Fibroblast of skin of scalp (primary cell): ENCODE measurements around the gene ZNF692.
A peak's percentile ranks its signal among the peaks of the same experiment; 100 is the strongest.

Source experiments
- DNase-seq: peaks from one replicate; pipeline ENCODE4 v3.0.0-alpha.2; 2013

Gene ZNF692

DNA sequence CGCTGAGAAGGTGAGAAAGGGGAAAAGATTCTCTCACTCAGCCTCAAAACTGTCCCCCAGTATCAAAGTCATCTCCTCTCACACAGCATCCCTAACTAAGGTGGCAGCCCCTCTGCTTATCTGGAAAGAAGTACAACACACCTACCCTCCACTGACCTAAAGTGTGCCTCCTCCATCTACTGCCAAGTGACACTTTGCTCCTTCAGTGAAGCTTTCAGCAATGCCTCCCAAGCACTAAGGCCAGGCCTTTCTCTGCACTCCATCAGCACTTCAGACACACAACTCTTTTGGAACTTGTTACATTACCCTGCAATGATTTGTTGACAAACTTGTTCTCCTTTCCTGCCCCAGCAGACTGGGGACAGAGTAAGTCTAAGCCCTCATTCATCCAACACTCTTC, 34.6 kb downstream of the ZNF692 start:
- no peak for DNase-seq

DNA sequence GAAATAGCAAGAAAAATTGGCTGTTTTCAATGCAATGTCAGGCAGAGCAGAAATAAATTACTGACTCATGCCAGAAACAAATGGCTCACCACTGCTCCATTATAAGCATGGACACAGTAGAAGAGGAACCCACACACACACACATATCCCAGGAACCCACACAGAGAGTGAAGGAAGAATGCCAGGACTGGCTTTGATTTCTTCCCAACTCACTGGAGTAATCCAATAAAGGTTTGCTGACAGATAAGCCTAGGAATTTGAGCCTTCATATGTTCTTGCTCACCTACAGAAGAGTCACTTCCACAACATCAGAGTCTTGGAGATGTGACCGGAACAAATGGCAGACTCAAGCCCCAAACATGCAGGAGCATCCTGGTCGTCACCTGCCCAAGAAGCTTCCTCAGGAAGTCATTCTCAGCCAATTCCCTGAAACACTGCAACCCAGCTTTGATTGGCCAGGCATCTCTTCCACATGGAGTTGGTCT, 35.3 kb downstream of the ZNF692 start:
- DNase-seq, result peak; percentile 60

DNA sequence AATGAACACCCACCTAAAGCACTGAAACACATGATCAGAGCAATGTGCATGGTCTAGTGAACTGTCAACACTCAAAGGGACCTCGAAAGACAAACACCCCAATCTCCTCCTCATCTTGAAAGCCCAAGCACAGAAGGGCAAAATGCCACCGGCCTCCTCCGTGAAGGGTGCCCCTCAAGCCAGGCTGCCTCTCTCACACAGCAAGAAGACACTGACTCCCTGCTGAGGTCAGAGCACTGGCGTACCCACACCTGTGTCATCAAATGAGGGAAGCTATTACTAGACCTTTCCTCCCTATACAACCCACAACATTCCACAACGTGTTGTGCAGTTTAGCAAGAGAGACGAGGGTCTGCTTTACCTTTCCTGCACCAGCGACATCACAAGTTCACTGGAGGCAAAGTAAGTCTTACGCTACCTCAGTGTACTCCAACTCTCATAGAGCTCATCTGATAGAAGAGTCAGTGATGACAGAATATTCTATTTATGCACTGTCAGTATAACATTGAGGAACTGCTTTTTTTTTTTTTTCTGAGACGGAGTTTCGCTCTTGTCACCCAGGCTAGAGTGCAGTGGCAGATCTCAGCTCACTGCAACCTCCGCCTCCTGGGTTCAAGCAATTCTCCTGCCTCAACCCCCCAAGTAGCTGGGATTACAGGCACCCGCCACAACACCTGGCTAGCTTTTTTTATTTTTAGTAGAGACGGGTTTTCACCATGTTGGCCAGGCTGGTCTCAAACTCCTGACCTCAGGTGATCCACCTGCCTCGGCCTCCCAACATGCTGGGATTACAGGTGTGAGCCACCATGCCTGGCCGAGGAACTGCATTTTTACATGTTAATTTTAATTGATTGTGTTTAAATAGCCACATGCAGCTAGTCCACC, 36.5 kb downstream of the ZNF692 start:
- no peak for DNase-seq

DNA sequence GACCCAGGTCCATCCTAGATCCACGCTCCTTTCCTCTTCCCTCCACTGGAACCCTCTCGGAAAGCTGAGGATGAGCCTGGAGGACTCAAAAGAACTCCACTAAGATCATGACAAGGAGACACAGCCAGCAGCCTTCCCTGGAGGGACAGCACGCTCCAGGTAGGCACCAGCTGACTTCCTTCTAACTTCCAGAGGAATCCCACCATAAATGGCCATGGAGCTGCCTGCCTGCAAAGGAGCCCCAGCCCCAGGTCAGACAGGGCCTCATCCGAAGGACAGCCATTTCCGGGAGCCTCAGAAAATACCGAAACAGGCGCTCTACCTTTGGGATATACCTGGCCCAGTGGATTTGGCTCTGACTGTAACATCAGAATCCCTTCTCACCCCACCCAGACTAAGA, 37.2 kb downstream of the ZNF692 start:
- DNase-seq, result no peak

DNA sequence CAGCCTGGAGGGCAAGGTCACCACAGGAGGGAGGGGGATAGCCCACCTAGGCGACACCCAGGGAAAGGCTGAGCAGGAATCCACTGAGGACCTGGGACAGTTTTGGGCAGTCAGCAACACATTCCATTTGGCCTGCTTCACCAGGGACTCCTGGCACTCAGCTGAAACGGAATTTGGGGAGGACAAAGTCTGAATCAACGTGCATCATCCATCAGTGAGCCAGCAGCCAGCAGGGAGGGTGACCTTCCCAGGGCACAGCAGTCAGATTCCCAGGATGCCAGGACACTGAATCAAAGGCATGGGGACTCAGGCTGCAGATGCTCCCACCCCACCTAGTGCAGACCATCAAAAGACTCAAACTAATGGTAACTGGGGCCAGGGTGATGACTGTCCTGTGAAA, 37.8 kb downstream of the ZNF692 start:
- peak; percentile 91 for DNase-seq

DNA sequence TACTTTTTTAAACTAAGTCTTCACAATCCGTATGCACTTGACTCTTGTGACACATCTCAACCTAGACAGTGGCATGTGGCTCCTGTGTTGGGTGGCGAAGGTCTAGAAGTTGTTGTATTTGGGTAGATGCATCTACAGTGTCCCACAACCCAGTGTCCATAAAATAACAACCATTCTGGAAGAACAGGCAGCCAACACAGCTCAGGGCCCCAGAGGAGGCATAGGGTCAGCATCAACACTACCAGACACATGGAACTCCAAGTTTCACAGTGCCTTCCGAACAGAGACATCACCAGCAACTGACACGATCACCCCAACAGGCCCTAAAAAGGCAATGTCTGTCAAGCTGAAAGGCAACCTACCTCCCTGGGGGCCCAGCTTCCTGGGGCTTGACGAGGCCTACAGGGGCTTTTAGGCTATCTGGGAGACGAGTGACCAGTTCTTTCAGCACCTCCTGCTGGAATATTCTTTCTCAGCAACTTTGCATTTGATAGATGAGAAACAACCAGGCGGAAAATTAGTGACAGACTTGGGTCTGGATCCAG, 38.8 kb downstream of the ZNF692 start:
- no peak for DNase-seq

DNA sequence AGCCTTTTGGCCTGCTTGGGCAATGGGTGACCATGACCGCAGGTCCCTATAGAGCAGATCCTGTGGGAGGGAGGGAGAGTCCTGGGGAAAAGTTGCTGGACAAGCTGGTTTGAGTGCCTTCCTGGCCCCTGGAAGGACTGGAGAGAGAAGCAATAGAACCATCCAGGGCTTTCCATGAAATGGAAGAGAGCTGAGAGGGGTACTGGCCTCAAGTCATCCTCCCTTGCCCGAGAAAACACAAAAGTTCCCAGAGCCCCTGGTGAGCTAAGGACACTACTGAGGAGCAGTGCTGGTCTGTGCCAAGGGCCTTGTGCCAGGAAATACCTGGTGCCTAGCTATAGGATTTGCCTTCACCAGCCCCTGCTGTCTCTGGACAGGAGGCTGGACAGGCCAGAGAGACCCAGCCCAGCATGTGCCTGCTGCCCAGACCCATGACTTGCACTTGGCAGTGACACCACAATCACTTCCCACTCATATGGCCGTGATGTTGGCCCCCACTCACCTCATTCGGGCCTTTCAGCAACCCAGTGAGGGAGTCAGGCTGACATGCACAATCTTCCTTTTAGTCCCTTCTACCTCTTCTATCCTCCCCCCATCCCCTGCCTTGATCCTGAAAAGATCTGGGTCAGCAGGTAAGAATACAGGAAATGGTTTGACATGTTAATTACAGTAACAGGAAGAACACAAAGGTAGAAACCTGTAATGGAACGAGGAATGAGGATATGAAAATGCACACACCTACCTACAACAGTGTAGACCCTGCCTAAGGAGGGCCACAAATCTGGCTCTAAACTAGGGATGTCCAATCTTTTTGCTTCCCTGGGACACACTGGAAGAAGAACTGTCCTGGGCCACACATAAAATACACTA, 40.1 kb downstream of the ZNF692 start:
- DNase-seq, result no peak

DNA sequence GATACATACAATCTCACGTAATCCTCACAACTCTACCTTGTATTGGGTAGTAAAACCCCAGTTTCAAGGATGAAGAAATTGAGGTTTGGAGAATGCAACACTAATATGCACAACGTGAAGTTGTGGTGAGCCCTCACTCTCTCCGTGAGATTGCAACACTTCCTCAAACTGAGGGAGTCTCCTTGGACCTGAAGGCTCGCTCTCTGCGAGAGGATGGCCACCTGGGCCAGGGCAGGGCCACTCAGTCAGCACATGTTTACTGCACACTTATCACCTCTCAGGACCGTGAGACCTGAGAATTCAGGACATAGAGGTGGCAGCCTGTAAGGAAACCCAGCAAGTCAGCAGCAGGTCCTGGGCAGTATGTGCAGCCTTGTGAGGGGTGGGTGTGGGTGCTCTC, 41.8 kb downstream of the ZNF692 start:
- no peak for DNase-seq

DNA sequence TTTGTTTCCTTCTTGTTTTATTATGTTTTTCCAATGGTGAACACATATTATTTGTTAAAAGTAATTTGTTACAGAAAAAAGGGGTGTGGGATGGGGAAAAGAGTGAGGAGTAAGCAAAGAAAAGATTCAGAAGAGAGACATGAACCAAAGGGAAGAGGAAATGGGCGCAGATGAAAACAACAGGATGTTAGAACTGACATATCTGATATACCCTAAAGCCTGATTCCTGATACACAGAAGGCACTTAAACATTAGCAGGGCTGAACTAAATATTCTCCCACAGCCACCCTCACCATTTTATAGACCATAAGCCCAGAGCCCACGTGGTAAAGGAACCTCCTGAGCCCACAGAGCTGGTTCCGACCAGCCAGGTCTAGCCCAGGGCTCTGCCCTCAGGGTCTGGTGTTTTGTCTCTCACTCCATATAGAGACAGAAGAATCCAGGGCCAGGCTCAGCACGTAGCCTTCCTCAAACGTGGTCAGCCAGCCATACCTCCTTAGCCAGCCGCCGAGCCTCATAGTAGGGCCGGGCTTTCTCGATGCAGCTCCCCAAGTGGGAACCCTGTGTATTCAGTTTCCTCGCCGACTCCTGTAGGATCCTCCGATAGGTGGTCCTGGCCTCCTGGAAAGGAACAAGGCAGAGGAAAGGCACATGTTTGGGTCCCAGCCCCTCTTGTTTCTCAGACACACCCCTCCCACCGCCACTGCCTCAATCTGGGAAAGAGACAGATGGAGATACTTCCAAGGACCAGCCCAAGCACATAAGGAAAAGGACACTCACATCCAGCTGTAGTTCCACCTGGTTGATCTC, 42.6 kb downstream of the ZNF692 start:
- DNase-seq, result no peak

DNA sequence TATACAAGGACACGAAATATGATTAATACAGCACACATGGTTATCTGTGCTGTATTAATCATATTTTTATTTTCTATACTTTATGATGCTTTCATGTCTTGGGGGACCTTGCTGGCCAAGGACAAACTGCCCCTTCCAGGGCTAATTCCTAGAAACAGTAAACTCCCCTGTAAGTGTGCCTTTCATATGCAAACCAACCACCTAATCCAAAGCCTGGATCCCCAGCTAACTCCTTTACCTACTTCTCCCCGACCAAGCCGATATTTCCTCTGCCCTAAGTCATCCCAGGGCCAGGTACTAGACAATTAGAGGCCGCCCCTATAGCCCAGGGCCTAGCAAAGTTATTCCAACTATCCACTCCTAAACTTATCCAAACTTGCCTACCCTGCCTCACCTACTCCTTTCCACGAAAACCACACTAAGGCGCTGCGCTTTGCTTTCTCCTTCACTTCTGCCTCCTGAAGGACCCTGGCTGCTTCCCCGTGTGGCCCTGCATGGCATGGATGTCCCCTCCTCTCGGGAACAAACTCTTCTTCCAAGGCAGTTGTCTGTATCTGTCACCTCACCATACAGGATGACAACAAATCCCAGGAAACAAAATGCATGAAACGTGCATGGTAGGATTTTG, 43.4 kb downstream of the ZNF692 start:
- DNase-seq, result no peak

DNA sequence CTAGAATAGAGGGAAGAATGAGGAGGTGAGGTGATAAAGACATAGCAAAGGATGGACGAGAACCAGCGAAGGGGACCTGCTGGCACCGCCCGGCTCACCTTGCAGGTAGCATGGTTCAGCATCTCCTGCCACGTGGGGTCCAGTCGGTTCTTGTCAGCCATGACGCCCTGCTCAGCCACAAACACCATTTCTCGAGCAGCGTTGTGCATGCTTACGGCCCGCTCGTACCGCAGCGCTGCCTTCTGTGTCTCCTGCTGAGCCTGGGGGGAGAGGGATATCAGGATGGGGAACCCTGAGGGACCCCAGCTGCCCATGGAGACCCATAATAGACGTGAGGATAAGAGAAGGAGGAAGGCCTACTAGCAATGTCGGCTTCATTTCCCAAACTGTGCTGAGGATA, 44.5 kb downstream of the ZNF692 start:
- no peak for DNase-seq

DNA sequence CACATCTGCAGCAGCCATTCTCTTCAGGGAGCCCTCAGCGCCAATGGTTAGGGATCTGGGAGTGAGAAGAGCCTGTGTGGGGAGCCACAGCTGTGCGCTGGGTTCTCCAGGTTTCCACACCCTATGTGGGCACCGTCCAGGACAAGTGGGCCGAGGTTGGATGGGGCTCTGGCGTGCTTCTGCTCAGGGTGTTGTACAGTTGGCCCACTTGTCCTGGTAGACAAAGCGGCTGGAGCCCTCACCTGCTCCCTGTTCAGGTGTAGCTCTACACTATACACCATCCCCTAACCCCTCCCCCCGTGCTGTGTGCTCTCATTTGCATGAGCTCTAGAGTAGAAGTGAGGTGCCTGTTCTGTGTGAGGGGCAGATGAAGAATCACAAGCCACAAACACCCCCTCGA, 45.3 kb downstream of the ZNF692 start:
- DNase-seq, result no peak

DNA sequence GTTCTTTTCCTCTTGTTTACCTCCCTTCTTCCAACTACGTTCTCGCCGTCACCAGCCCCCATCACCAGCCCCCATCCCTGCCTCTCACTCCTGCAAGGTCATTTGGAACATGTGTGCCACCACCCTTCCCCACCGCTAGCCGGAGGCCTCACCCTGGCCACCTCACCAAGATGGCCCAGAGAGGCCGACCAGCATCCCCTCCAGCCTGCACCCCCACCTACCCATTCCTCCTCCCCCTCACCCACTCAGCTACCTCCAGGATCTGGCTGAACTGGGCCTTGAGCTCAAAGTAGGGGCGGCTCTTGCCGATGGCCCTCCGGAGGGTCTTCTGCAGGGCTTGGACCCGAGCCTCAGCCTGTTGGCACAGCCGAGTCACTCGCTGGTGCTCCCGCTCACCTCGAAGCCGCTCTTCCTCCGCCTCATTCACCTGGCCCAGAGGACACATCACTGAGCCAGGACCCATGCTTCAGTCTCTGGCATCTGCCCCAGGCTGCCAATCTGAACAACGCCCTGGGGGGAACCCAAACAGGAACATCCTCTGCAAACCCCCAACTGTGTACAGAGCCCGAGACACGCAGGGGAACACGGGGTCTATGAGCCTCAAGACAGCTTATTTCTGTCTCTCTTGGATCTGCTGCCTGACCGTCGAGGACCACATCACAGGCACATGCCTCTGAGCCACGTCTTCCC, 46.0 kb downstream of the ZNF692 start:
- DNase-seq, result no peak

DNA sequence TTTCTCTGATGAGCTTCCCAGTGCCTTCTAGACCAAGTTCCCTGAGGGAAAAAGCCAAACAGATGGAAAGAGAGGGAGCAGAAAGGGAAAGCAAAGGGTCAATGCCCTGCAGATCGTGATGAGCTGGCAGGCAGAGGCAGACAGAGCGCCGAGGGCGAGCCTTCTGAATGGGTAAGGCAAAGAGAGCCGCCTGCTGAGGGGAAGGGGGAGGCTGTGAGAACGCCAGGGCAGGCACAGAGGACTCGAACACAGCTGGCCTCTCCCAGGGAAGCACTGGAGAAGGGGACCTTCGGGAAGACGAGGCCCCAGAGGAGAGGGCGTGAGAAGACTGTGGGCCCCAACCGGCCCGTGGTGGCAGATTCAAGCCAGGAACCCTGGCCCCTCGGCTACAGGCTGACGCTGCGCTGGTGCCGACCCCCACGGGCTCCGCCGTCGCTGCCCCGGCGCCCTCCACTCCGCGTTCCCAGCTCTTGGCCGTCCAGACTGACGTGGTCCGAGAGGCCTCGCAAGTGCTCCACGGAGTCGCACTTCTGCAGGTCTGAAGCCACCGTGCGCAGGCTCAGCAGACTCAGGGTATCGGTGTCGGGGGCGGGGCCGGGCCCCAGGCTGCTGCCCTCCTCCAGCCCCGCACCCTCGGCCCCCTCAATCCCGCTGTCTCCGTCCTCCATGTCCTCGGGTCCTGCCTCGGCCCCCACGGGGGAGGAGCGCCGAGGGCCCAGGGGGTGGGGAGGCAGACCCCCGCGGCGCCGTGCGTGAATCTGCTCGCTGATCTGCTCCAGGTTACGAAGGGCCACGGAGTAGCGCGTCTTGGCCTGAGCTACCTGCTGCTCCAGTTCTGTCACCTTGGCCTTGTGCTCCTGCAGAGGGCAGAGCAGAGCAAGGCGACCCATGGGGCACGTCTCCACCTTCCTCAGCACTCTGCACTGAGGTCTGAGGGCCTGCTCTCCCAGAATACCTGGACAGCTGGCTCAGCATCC, 47.1 kb downstream of the ZNF692 start:
- no peak for DNase-seq

DNA sequence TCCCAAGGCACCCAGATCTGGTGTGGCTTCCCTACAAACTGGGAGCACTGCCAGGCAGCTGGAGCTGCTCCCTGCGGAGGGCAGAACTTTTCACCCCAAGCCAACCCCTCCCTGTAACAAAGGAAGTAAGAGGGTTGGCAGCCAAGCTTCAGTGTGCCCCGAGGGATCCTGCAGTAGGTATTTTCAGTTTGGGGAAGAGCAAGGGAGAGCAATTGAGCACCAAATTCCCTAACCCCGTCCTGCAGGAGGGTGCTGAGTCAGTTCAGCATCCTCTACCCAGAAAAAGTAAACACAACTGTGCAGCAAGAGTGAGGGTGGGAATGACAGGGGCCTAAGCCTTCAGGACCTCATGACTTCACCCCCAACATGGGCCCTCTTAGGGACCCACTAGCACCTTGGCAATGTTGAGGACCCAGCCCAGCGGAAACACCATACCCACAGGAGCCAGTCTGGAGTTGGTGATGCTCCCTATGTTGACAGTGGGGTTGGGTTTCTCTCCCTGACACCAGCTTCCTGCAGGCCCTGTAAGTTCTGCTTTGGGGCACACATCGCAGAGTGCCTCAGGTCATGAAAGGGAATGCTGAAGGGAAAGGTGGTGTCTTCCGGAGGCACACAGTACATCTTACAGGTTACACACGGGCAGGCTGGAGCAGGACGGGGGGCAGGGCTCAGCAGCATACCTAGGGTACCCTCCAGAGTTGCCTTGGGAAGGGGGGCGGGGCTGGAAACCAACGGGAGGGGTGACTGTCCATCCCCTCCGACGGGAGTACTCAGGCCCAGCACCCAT, 48.0 kb downstream of the ZNF692 start:
- peak; percentile 53 for DNase-seq

DNA sequence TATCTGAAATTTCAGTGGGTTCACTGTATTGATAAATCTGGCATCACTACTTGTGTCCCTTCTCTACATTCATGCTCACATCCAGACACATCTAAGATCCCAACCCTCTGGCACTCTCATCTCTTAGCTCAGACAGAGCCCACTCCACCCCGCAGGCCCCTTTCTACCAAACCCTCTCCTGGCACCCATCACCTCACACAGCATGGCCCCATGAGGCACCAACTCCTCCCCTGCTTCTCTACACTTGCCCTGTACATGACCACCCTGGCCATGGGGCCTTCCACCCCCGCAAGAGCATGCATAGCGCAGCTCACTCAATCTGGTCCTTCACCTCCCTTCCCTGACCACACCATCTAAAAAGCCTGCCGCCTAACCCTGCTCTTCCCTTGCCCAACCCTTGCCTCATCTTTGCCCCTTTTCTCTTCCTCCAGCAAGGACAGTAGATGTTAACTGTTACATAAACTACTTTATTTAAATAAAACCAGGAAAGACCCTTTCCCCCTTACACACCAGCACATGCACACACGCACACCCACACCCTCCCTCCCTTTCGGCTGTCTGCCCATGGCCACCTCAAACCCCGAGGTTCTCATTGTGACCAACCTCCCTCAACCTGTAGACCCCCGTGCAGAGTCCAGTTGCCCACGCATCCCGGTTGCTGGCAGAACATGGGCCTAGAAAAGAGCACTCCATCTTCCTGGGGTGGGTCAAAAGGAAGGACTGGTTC, 48.7 kb downstream of the ZNF692 start:
- DNase-seq, result no peak

DNA sequence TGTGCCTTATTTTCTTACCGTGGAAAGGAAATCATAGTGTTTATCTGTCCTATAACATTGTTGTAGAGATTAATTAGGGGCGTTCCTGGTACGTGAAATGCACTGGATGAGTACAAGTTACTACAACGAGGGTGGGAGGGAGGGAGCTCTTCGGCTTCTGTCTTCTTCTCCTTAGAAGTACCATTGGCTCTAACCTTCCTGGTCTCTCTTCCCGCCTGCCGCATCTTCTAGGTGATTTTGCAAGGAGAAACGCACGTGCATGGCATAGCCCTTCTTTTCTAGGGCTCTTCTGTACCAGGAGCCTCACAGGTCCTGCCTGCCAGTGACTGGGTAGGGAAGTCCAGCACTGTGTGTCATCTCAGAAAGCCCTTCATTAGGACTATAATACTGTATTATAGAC, 50.0 kb downstream of the ZNF692 start:
- no peak for DNase-seq

DNA sequence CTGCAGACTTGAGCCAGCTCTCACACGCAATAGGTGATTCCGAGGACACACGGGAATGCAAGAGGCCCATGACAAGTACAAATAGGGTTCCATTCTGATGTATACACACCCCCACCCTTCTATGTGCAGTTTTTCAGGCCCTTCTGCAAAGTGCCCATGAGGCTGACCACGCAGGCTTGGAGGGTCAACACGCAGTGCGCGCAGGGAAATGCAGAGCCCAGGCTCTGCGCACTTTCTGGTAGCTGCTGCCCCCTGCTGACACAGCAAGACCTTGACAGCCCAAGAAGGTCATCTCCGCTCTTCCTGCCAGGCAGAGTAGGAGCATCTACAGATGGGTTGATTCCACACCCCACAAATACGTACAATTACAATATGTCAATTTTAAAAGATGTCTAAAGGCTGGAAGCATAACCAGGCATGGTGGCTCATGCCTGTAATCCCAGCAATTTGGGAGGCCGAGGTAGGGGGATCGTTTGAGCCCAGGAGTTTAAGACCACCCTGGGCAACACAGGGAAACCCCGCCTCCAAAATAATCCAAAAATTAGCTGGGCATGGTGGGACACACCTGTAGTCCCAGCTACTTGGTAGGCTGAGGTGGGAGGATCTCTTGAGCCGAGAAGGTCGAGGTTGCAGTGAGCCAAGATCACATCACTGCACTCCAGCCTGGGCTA, 51.7 kb downstream of the ZNF692 start:
- peak; percentile 42 for DNase-seq
